Stimulated activated CD4-positive, alpha-beta T cell treated with anti-CD3 and anti-CD28 coated beads, Interleukin-2, amount 100 ng/mL, for 48 hours (primary cell): ENCODE measurements around the gene CLDN14.
A peak's percentile ranks its signal among the peaks of the same experiment; 100 is the strongest.

Source experiments
- DNase-seq, 2 donors: peaks; one replicate each; pipeline ENCODE4 v3.0.0-alpha.2; 2020

Gene CLDN14, protein sequence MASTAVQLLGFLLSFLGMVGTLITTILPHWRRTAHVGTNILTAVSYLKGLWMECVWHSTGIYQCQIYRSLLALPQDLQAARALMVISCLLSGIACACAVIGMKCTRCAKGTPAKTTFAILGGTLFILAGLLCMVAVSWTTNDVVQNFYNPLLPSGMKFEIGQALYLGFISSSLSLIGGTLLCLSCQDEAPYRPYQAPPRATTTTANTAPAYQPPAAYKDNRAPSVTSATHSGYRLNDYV

DNA sequence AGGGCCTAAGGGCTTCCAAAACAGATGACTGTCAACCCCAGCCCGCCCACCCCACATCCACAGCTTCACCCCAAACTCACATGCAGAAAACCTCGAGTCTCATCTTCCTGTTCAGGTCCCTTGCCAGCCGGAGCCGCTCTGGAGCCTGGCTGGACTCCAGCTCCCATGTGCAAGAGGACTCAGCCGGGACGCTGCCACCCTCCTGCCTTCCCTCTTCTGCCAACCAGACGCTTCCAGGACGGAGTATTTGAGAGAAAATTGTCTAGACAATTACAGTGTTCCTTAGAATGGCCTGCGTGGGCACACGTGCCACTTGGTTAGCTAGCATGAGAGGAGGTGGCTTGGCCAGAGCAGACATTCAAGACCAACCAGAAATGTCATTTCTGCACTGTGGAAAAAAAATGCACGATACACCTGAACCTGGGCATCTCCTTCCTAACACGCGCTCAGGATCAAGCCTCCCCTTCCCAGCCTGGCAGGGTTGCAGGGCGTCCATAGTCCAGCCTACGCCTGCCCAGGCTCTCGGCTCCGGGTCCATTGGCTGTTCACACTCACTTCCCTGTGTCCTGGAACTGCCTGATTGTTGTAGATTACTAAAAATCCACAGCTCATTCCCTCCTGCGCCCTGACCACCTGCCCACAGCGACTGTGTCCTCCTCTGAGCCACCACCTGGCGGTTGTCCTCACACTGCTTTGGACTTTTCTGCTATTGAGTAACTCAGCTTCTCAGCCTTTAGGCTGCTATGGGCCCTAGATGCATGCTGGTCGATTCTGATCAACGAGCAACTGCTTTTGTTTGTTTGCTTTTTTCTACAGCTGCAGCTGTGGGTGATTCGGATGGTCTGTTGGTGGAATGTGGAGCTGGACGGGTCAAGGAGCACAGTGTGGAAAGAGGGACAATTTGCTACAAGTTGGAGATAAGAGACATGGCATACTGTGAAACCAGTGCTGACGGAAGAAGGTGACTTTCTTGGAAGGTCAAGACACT lies at the start of gene CLDN14:
Gene CLDN14, minus strand, starts transcription at position 708 of the 988 bp plus-strand sequence. CDS start 18,427 bp downstream, outside the sequence.
- no peak for DNase-seq

DNA sequence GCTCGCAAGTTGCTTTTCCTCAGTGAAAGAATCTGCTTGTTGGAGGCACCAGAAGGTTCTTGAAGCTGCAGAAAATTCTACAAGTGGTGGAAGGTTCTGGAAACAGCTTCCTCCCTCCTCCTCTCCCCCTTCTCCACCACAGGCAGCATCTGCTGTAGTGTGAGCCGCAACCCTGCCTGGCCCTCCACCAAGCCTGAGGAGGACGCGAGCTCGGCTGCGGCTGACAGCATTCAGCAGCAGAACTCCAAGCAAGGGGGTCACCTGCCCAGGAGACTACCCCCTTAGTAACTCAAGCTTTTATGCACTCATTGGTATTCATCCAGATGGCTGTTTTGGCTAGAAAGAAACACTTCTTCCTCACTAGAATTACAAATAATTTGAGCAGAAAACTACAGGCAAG lies 48.8 kb upstream of the CLDN14 start:
- DNase-seq: no peak

DNA sequence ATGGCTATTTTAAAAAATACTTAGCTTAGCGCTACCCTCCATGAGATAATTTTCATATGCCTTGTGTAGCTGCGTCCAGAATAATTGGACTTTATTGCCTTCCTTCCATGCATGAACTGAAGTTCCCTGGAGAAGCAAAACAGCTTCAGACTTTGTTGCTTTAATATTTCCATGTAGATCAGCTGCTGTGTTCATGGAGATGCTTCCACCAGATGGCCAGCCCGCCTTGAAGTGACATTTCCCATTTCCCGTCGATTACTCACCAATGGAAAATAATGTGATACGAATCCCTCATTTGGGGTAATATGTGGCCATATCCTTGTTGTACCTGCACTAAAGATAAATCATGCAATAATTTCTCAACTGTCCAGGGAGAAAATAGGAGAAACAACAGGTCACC lies 47.4 kb upstream of the CLDN14 start:
- no peak for DNase-seq

DNA sequence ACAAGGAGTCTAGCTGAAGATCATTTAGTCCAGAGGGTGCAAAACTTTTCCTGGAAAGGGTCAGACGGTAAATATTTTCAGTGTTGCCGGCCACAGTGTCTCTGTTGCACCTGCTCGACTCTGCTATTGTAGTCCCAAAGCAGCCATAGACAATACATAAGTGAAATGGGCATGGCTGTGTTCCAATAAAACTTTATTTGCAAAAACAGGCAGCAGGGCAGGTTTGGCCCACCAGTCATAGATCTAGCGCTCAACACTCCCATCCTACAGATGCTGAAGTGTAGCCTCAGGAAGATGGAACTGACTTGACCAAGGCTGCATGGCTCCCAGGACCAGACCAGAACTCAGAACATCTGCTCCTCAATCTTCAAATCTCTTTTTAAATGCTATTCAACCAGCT lies 46.2 kb upstream of the CLDN14 start:
- no peak for DNase-seq

DNA sequence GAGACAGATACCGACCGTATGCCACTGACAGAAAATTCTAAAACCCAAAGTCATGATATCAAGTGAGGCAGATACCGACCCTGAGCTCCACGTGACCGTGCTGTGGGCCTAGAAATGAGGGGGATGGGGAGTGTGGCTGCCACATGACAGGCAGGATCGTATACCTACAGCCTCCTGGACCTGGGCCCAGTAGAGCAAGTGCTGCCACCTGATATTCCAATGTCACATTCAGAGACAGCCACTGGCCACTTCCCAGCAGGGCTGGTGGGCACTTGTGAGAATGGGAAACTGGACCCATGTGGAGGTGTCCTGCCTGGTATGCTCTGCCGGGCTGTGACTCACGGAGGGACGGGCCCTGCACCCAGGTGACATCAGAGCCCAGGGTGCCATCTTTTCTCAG lies 44.6 kb upstream of the CLDN14 start:
- DNase-seq: no peak

DNA sequence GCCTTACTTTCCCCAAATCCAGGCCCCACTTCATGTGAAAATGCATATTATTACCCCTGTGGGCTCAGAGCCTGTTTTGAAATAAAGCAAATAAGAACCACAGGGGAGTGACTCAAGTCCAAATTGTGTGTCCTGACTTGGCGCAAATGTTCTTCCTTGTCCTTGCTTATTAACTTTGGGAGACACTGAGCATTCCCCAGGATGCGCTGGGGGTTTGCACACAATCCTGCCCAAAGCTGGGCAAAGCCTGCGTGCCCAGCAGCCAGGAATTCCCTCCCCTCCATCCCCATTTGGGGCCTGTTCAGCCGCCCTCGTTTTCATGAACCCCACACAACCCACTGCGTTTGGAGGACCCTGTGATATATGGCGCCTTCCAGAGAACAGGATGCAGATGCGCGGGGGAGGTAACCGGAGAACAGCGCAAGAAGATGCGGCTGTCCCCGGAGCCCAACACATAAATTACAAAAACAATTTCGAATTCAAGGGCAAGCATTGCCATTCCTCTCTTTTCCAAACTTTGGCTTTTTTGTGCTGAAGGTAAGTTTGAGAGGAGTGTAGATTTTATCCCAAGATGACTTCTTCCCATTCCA lies 42.4 kb upstream of the CLDN14 start:
- no peak for DNase-seq

DNA sequence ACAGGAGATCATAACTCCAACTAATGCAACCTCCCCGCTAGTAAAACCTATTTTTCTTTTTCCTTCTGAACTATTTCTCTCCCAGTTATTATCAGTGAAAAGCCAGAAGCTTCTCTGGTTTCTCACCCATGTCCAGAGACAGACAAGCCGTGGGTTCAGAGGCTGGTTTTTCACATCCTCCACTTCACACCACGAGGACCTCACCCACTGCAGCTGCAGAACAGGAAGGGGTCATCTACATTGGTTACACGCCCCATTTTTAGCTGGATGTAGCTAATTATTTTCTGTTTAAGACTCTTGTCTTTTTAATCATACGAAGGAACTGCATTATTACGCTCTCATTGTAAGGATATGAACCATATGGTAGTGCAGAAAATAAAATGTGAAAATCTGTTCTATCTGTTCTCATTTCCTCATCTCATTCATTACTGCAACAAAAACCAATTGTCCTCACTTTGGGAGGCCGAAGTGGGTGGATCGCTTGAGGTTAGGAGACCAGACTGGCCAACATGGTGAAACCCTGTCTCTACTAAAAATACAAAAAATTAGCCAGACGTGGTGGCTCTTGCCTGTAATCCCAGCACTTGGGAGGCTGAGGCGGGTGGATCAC lies 39.1 kb upstream of the CLDN14 start:
- DNase-seq: no peak

DNA sequence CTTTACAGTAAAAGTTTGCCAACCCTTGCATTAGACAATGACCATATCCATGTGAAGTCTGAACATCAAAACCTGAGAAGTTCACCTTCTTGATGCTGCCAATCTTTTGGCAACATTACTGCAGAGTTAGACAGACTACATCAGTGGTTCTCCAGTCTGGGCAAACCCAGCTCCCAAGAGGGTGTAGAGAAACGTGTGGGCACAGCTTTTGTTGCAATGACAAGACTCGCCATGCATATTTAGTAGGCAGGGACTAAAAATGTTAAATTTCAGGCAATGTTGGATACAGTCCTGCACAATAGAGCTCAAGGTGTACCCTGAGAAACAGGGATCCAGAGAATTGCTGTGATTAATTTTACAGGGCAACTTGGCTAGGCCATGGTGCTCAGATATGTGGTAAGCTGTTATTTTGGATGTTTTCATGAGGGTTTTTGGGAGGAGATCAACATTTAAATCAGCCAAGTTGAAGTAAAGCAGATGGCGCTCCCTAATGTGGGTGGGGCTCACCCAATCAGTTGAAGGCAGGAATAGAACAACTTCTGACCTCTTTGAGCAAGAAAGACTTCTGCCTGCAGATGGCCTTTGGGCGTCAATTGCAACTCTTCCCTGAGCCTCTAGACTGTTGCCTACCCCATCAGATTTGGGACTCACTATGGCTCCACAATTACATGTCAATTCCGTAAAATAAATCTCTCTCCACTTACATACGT lies 37.6 kb upstream of the CLDN14 start:
- DNase-seq: no peak

DNA sequence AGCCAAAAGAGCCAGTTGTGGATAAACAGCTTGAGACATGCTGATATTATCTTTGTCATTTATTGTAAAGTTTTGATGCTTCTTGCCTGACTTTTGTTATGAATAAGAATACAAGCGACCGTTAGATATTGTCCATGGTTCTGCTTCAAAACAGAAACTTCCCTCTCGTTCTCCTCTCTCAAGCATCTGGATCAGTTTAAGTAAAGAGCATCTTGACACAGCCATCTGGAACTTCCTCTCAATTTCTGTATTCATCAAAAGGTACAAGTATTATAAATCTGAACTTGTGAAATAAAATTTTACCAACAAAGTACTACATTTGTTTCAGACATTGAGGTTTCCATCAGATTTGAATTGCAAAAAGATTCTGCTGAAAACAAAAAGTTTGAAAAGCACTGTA lies 36.4 kb upstream of the CLDN14 start:
- DNase-seq: no peak

DNA sequence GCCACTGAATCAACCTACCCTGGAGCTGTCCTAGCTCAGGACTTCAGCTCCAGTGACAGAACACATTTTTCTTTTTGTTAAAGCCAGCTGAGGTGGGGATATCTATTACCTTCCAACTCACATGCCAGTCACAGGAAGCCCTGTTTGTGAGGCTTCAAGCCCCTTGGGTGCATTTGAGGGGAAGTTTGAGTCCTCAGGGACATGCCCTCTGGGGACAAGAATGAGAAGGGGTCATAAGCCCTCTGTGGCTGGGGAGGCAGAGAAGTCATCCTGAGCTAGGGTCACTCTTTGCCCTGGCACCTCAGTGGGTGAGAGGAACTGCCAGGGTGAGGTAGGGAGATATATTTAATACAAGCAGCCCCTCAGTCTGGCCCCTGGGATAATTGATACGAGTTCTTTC lies 33.5 kb upstream of the CLDN14 start:
- no peak for DNase-seq

DNA sequence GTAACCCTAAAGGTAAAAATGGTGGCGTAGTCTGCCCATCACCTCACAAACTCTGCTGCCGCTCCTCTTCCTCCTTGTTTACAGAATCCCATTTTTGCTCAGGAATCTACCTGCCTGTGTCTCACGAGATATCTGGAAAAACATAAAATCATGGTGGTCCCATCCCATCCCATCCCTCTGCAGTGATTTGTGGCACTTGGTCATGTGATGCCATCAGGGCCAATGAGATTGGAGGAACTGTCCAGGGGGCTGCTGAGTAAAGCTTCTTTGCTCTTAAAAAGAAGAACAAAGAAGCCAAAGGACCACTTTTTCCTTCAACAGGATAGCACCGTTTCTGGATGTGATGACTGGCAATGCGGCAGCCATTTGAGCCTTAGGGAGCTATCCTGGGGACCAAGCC lies 33.0 kb upstream of the CLDN14 start:
- no peak for DNase-seq

DNA sequence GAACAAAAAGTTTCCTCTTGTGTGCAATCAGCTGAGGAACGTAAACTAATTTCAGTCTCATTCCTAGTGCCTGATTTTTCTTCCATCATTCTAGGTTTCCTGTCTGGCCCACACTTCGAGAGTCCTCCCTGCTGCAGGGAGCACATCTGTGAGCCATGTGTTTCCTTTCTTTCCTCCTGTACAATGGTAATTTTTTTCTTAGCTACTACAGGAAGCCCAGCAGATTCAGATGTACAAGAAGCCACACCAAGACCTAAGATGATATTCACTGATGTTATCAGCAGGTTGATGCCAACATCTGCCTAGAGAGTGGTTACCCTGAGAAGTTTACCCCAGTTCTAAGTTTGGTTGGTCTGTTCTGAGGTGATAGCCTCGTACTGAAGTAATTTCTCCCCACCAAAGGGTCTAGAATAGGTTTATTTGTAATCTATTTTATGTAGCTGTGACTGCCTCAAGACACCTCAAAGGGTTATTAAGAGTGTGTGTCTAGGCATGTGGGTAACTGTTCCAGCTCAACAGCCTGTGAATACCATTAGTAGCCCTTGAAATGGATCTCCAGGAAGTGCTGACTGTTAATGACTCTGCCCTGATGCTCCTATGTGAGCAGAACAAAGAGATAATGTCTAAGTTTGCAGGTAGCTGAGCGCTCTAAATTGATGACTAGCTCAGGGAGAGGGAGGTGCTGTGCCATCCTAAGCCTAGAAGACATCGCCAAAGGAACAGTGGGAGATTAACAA lies 31.7 kb upstream of the CLDN14 start:
- no peak for DNase-seq

DNA sequence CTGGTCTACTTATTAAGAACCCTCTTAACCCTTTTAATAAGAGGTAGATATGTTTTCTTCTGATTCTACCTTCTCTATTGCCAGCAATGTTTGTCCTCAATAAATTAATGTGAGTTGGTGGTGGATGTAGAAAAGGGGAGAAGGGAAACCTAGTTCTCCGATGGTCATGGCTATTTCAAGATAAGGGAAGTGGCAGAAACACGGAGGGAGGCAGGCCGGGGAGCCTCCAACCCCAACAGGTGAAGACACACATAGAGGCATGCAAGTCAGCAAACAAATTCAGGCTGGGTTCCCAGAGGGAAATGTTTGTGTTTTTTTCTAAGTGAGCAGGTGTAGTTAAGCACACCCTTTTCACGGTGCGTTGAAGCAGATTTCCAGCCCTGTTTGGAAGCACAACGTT lies 31.0 kb upstream of the CLDN14 start:
- DNase-seq: no peak

DNA sequence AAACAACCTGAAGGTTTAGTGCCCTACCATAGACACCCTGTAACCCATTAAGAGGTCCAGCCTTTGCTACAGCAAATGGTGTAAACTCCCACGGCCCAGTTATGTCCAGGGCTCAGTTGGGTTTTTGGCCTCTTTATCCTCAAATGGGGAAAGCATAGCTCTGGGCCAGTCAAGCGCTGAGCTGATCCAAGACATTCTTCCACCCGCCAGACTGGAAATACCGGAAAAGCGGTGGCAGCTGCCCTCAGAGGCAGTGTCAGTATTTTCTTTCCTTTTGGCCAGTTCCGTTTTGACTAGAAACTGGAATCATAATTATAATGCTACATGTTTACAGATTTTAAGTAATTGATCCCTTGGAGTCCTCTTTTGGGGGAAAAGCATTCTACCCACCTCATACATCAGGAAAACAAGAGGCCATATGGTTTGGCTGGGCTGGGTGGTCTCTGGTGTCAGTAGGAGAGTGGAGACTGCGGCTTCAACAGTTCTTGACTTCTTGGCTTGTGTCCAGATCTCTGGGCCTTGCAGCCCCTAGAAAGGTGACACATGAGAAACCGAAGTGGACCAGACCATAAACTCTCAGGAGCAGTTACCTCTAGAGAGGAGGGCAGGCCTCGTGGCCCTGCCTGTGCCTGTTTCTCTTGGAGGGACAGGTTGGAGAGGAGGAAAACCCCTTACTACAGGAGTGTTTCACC lies 30.2 kb upstream of the CLDN14 start:
- no peak for DNase-seq

DNA sequence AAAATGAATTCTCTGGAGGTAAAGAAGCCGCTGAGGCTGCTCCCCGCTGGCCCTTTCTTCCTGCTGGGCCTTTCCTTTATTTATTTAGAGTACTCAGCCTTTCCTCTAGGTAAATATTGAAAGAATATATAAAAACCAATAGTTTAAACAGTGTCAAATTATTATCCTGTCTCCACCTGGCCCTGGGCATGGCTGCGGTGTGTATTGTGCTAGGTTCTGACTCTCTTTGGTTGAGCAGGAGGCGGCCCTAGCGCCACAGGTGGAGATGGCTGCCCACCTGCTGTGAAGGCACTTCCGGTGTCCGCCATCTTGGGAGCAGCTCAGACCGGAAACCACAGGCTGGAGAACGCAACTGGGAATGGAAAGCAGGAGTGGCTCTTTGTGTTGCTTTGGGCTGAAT lies 29.0 kb upstream of the CLDN14 start:
- no peak for DNase-seq

DNA sequence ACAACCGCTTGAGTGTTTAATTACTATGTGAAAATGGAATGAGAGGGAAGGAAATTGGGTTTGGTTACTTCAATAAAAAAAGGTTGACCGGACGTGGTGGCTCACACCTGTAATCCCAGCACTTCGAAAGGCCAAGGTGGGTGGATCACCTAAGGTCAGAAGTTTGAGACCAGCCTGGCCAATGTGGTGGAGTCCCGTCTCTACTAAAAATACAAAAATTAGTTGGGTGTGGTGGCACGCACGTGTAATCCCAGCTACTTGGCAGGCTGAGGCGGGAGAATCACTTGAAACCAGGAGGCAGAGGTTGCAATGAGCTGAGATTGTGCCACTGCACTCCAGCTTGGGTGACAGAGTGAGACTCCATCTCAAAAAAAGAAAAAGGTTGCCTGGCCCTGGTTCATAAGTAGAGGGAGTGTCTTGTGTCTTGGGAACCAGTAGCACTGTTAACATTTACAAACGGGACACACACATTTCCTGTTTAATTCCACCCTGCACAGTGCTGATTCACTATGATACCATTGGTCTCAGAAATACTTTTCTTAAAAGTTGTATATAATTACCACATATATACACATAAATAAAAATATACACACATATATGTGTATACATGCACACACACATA lies 27.6 kb upstream of the CLDN14 start:
- DNase-seq: no peak

DNA sequence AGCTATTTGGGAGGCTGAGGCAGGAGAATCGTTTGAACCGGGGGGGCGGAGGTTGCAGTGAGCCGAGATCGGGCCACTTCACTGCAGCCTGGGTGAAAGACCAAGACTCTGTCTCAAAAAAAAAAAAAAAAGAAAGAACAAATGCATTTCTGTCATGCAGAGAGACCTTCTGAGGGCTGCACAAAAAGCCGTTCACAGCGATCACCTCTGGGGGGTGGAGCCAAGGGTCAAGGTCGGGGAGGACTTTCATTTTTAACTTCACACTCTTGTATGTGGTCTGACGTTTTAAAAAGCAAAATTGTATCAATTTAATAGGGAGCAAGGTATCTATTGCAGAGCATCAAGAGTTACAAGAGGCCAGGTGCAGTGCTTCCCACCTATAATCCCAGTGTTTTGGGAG lies 26.6 kb upstream of the CLDN14 start:
- DNase-seq: no peak

DNA sequence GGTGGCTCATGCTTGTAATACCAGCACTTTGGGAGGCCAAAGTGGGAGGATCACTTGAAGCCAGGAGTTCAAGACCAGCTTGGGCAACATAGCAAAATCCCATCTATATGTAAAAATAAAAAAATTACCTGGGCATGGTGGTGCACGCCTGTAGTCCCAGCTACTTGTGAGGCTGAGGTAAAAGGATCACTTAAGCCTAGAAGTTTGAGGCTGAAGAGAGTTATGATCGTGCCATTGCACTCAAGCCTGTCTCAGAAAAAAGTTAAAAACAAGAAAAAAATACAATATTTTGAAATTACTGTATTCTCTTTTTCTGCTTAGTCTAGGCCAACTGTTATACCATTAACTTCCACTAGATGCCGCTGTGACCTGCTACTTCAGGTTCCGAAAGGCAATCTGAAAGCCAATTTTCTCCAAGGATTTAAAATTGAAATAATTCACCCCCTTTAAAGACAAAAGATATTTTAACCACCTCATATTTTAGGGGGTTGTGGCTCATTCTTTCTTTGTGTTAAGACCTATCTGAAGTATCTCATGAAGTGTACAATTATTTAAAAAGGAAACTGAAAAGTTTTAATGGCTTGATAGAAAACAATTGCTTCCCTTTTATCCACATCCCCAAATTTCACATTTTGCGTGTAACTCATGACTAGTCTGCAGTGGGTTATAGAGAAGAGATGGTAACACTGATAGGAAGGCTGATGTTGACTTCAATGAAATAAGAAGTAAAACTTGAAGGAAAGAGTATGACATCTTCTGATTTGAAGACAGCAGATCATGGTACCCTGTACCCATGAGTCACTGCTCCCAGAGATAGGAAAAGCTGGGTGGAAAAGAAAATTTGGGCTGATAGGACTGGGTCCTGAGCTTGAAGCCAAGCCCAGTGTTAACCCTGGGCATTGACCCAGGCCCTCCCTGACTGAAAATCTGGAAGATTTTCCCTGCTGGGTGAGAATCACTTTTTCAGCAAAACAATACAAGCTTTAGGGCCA lies 24.4 kb upstream of the CLDN14 start:
- DNase-seq: peak; percentile 36 to 43

DNA sequence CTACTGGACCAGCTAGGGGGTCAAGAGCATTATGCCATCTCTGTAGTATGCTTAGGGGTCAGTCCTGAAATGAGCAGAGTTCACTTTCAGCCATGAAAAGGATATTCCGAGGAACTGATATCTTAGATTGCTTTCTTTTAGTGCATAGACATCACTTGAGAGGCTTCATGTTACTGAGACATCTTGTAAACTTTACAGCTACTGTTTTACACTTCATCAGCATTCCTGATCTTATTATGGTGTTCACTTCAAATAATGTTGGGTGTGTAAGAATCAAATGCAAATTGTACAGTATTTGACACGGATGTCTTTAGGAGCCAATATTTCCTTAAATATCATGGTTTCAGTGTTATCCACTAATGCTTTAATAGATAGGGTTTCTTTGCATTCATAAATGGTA lies 22.4 kb upstream of the CLDN14 start:
- DNase-seq: no peak

DNA sequence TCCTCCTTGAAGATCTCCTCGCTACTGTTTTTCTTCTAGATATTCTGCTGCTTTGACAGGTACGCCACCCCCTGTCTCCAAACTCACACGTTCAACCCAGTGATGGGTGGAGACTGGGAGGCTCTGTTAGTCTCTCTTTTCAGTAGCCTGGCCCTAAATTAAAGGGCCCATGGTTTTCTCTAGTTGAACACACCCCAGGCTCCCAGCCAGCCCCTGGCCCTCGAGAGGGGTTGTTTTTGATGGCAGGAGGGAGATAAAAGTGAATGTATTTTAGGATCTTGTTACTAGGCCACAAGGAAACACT lies 21.6 kb upstream of the CLDN14 start:
- no peak for DNase-seq
